Muscle of leg (tissue), 11 donors: ENCODE data around the gene CYP2B6. TPM values are rescaled to one million over a fixed set of nuclear protein-coding genes. Genes with fewer than 3 reads are reported as not detected.
"Not testable (repeated sequence)": the region's sequence is repeated elsewhere in the genome, so short reads cannot be mapped to it uniquely, and the experiment has no call there.

ENCODE experiments used
- DNase-seq: peaks from one replicate; pipeline ENCODE4 v3.0.0; 2013
- H3K27ac ChIP-seq: one replicate; pipeline ENCODE4 v1.5.1; 2013; ENCODE audit warnings: mild to moderate bottlenecking, low read length, control low read depth
- H3K27me3 ChIP-seq: one replicate; pipeline ENCODE4 v1.6.1; 2013; ENCODE audit warnings: low read length; ENCODE audit not compliant: control insufficient read depth, insufficient read depth
- H3K36me3 ChIP-seq: one replicate; pipeline ENCODE4 v1.6.1; 2013; ENCODE audit warnings: low read length; ENCODE audit not compliant: control insufficient read depth, insufficient read depth
- H3K4me1 ChIP-seq: one replicate; pipeline ENCODE4 v1.6.1; 2013; ENCODE audit warnings: low read length; ENCODE audit not compliant: control insufficient read depth, insufficient read depth
- H3K4me3 ChIP-seq: one replicate; pipeline ENCODE4 v1.5.1; 2013; ENCODE audit warnings: low read length, control low read depth
- H3K9me3 ChIP-seq: replicated peaks from 2 replicates; pipeline ENCODE4 v1.6.1; 2013; ENCODE audit warnings: low read depth, low read length; ENCODE audit not compliant: control insufficient read depth
- WGBS: methylation state at CpG from one replicate; pipeline ENCODE4 v1.1.5; 2013; ENCODE audit warnings: missing lambda C conversion rate; ENCODE audit not compliant: insufficient coverage; 5-methylcytosine and 5-hydroxymethylcytosine counted together
- polyA plus RNA-seq, 8 donors: library from polyadenylated mRNA; unstranded; fragments of 120-200 nt; gene quantifications; one replicate each; pipeline versions ENCODE4 v1.2.1 to v1.2.3, GENCODE V29; 2013; ENCODE audit warnings: inconsistent platforms in 1 of 8, low replicate concordance in 1 of 8; ENCODE audit not compliant: insufficient read length in 8 of 8, insufficient read depth in 1 of 8
- total RNA-seq: library from RNA; stranded (reverse); fragments of 120-200 nt; gene quantifications from one replicate; pipeline ENCODE4 v1.2.4, GENCODE V29; 2013

The CYP2B6 gene
- total and polyA plus RNA-seq, 9 donors = 0.31 to 0.33 TPM; not detected in 7

DNA sequence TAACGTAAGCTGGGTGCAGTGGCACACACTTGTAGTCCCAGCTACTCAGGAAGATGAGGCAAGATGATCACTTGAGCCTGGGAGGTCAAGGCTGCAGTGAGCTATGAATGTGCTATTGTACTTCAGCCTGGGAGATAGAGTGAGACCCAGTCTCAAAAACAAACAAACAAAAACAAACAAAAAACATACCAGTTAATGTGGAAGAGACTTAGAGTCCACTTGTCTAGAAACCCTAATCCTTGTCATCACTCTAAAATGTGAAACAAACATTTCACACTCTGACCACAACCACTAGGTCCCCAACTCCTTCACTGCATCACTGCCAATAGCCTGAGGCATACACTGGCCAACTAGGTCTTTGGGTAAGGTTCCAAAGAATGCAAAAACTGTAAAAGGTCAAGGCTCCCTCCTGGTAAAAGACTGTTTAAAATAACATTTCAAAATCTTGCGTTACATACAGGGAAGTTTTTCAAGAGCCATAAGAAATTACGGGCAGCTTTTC lies 28.6 kb upstream of the CYP2B6 start:
- no peak overlapping the region for H3K4me3 ChIP-seq
- H3K36me3 ChIP-seq = no peaks in the 10 kb centered on the region
- no peaks in the 10 kb centered on the region for H3K4me1 ChIP-seq
- H3K27me3 ChIP-seq = no peaks in the 10 kb centered on the region
- no peak overlapping the region for H3K27ac ChIP-seq
- H3K9me3 ChIP-seq = no peaks in the 10 kb centered on the region
- DNase-seq = no peak
- WGBS = no CpG with 5 or more reads among the region's 3 CpGs

DNA sequence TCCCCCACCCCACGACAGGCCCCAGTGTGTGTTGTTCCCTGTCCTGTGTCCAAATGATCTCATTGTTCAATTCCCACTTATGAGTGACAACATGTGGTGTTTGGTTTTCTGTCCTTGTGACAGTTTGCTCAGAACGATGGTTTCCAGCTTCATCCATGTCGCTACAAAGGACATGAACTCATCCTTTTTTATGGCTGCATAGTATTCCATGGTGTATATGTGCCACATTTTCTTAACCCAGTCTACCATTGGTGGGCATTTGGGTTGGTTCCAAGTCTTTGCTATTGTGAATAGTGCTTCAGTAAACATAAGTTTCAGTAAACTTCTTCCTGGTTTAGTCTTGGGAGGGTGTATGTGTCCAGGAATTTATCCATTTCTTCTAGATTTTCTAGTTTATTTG lies 26.7 kb upstream of the CYP2B6 start:
- DNase-seq, H3K9me3 ChIP-seq, H3K4me3 ChIP-seq, H3K4me1 ChIP-seq, H3K27me3 ChIP-seq, H3K36me3 ChIP-seq, H3K27ac ChIP-seq: not testable (repeated sequence)
- no CpG with 5 or more reads among the region's 3 CpGs for WGBS

DNA sequence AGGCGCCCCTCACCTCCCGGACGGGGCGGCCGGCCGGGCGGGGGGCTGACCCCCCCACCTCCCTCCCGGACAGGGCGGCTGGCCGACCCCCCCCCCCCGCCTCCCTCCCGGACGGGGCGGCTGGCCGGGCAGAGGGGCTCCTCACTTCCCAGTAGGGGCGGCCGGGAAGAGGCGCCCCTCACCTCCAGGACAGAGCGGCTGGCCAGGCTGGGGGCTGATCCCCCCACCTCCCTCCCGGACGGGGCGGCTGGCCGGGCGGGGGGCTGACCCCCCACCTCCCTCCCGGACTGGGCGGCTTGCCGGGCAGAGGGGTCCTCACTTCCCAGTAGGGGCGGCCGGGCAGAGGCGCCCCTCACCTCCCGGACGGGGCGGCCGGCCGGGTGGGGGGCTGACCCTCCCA lies 25.7 kb upstream of the CYP2B6 start:
- H3K4me1 ChIP-seq, H3K36me3 ChIP-seq, H3K9me3 ChIP-seq, H3K27ac ChIP-seq, DNase-seq, H3K4me3 ChIP-seq, H3K27me3 ChIP-seq: not testable (repeated sequence)
- WGBS = 95% methylated on average over 12 of the region's 35 CpGs

DNA sequence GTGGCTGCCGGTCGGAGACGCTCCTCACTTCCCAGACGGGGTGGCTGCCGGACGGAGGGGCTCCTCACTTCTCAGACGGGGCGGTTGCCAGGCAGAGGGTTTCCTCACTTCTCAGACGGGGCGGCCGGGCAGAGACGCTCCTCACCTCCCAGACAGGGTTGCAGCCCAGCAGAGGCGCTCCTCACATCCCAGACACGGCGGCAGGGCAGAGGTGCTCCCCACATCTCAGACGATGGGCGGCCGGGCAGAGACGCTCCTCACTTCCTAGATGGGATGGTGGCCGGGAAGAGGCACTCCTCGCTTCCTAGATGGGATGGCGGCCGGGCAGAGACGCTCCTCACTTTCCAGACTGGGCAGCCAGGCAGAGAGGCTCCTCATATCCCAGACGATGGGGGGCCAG lies 24.5 kb upstream of the CYP2B6 start:
- H3K36me3 ChIP-seq, H3K4me3 ChIP-seq, H3K4me1 ChIP-seq, H3K27ac ChIP-seq, DNase-seq, H3K27me3 ChIP-seq, H3K9me3 ChIP-seq: not testable (repeated sequence)
- WGBS = 100% methylated on average over 2 of the region's 25 CpGs

DNA sequence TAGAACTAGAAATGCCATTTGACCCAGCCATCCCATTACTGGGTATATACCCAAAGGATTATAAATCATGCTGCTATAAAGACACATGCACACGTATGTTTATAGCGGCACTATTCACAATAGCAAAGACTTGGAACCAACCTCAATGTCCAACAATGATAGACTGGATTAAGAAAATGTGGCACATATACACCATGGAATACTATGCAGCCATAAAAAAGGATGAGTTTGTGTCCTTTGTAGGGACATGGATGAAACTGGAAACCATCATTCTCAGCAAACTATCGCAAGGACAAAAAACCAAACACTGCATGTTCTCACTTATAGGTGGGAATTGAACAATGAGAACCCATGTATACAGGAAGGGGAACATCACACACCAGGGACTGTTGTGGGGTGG lies 23.0 kb upstream of the CYP2B6 start:
- not testable (repeated sequence) for H3K9me3 ChIP-seq, H3K36me3 ChIP-seq, DNase-seq, H3K4me1 ChIP-seq, H3K4me3 ChIP-seq, H3K27ac ChIP-seq, H3K27me3 ChIP-seq
- no CpG with 5 or more reads among the region's 3 CpGs for WGBS

DNA sequence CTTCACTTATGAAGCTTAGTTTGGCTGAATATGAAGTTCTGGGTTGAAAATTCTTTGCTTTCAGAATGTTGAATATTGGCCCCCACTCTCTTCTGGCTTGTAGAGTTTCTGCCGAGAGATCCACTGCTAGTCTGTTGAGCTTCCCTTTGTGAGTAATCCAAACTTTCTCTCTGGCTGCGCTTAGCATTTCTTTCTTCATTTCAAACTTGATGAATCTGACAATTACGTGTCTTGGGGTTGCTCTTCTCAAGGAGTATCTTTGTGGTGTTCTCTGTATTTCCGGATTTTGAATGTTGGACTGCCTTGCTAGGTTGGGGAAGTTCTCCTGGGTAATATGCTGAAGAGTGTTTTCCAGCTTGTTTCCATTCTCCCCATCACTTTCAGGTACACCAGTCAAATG lies 21.4 kb upstream of the CYP2B6 start:
- H3K36me3 ChIP-seq, H3K4me1 ChIP-seq, H3K27ac ChIP-seq, H3K27me3 ChIP-seq, DNase-seq, H3K4me3 ChIP-seq, H3K9me3 ChIP-seq: not testable (repeated sequence)
- 57% methylated on average over 1 of the region's 4 CpGs for WGBS

DNA sequence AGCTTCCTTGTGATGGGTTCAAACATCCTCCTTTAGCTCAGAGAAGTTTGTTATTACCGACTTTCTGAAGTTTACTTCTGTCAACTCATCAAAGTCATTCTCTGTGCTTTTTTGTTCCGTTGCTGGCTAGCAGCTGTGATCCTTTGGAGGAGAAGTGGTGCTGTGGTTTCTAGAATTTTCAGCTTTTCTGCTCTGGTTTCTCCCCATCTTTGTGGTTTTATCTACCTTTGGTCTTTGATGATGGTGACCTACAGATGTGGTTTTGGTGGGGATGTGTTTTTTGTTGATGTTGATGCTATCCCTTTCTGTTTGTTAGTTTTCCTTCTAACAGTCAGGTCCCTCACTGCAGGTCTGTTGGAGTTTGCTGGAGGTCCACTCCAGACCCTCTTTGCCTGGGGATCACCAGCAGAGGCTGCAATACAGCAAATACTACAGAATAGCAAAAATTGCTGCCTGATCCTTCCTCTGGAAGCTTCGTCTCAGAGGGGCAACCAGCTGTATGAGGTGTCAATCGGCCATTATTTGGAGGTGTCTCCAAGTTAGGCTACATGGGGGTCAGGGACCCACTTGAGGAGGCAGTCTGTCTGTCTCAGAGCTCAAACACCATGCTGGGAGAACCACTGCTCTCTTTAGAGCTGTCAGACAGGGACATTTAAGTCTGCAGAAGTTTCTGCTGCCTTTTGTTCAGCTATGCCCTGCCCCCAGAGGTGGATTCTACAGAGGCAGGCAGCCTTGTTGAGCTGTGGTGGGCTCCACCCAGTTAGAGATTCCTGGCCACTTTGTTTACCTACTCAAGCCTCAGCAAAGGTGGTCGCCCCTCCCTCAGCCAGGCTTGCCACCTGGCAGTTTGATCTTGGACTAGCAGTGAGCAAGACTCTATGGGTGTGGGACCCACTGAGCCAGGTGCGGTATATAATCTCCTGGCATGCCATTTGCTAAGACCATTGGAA lies 20.4 kb upstream of the CYP2B6 start:
- not testable (repeated sequence) for H3K27ac ChIP-seq, DNase-seq, H3K36me3 ChIP-seq, H3K4me3 ChIP-seq, H3K9me3 ChIP-seq, H3K27me3 ChIP-seq, H3K4me1 ChIP-seq
- WGBS = 80% methylated on average over 1 of the region's 6 CpGs

DNA sequence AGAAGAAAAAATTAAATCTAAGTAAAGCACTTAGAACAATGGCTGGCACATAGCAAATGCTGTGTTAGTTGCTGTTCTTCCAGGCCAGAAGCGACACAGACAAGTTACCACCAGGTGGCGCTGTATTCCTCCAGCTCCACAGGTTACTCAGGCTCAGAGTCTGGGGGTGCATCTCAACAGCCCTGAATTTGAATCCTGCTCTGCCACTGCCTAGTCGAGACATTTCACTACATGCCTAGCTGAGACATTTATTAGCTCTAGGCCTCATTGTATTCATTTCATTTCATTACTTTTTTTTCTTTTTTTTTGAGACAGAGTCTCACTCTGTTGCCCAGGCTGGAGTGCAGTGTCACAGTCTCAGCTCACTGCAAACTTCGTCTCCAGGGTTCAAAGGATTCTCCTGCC lies 16.4 kb upstream of the CYP2B6 start:
- peak; percentile 72 for DNase-seq
- Histone ChIP-seq H3K27me3 (no peaks in the 10 kb centered on the region), H3K4me3 (no peak overlapping the region), H3K27ac (no peak overlapping the region), H3K4me1 (no peaks in the 10 kb centered on the region), H3K9me3 (no peaks in the 10 kb centered on the region), H3K36me3 (no peaks in the 10 kb centered on the region)
- WGBS = 14% methylated on average over 3 of the region's 4 CpGs

DNA sequence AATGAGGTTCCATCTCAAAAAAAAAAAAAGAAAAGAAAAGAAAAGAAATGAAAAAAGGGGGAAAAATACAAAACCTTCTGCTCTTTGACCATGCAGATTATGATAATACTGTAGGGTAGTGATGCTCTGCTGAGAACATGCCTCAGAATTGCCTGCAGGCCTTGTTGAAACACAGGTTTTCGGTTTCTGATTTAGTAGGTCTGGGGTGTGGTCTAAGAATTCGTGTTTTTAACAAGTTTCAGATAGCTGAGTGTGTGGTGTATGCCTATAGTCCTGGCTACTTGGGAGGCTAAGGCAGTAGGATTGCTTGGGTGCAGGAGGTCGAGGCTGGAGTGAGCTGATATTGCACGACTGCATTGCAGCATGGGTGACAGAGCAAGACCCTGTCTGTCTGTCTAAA lies 14.9 kb upstream of the CYP2B6 start:
- Histone ChIP-seq H3K36me3 (no peaks in the 10 kb centered on the region), H3K4me3 (no peak overlapping the region), H3K27ac (no peak overlapping the region), H3K27me3 (no peaks in the 10 kb centered on the region), H3K4me1 (no peaks in the 10 kb centered on the region), H3K9me3 (no peaks in the 10 kb centered on the region)
- 53% methylated on average over 4 of the region's 4 CpGs for WGBS
- DNase-seq = no peak

DNA sequence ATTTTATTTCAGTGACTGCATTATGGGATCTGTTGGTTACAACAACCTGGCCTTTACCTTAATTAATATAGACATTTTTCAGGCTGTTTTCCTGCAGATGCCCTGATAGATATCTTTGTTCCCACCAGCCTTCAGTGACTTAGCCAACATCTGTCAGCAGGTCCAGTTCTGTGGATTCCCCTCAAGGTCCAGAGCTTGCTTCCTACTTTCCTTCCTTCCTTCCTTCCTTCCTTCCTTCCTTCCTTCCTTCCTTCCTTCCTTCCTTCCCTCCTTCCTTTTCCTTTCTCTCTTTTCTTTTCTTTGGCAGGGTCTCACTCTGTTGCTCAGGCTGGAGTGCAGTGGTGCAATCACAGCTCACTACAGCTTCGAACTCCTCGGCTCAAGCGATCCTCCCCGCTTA lies 14.4 kb upstream of the CYP2B6 start:
- Histone ChIP-seq H3K27ac (no peak overlapping the region), H3K36me3 (no peaks in the 10 kb centered on the region), H3K4me3 (no peak overlapping the region), H3K27me3 (no peaks in the 10 kb centered on the region), H3K9me3 (no peaks in the 10 kb centered on the region), H3K4me1 (no peaks in the 10 kb centered on the region)
- DNase-seq = no peak
- WGBS = no CpG with 5 or more reads among the region's 4 CpGs
